Activated CD4-positive, CD25-positive, alpha-beta regulatory T cell (primary cell): Measurements from ENCODE around the gene CPXM1.
"Not testable (repeated sequence)": the region's sequence is repeated elsewhere in the genome, so short reads cannot be mapped to it uniquely, and the experiment has no call there.

Source experiments
- DNase-seq, 4 experiments: peaks; one replicate each; lab custom pipeline; 2025; lab: John Stamatoyannopoulos, UW

Gene CPXM1

DNA sequence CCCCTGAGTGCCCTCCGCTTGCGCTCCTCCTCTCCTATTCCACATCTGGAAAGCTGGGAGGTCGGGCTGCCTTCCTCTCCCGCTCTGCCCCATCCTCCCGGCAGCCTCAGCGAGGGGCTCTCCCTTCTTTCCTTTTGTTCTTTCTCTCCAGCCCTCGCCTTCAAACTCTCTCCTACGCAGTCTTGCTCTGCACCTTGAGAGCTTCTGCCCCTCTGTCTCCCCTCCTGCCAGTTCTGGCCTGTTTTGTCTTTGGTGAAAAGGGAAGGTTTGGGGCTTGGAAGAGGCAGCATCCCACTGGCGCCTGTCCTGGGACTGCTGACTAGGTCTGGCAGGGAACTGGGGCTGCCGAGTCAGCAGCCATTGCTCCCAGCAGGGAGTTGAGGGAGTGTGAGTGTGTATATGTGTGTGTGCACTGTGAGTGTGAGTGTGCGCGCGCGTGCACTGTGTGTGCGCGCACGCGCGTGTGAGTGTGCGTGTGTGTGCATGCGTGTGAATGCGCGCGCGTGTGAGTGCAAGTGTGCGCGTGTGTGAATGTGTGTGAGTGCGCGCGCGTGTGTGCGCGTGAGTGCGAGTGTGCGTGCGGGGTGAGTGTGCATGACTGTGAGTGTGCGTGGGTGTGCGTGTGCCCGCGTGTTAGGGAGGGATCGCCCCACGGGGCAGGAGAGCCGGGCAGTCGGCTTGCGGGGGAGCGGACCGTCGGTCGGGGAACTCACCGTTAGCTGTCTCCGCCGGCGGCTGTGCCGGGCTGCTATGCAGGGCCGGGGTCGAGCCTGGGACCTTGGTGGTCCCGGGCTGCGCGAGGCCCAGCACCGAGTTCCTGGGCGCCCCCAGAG, 523 bp downstream of the CPXM1 start:
- DNase-seq: no peak

DNA sequence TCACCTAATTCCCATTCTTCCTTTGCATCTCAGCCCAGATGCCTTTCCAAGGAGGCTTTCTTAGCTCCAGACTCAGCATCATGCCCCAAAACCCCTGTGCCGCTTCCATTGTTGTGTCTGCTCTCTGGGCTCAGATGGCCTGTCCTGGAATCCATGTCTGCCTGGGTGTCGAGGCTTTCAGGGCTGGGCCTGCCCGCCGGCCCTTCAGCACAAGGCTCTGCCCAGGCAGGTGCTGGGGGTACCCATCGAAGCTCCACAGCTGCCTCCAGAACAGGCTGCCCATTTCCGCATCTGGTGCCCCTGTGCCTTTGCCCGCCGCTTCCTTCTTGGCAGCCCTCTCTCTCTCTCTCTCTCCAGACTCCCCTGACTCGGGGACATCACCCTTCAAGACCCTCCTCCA, 1.2 kb downstream of the CPXM1 start:
- DNase-seq: no peak

GRCh38 chr20:2798814-2799213, 1.6 kb downstream of the CPXM1 start:
- no peak for DNase-seq

- no peak for DNase-seq
Observed at GRCh38 chr20:2798095-2798805, 2.2 kb downstream of the CPXM1 start.

DNA sequence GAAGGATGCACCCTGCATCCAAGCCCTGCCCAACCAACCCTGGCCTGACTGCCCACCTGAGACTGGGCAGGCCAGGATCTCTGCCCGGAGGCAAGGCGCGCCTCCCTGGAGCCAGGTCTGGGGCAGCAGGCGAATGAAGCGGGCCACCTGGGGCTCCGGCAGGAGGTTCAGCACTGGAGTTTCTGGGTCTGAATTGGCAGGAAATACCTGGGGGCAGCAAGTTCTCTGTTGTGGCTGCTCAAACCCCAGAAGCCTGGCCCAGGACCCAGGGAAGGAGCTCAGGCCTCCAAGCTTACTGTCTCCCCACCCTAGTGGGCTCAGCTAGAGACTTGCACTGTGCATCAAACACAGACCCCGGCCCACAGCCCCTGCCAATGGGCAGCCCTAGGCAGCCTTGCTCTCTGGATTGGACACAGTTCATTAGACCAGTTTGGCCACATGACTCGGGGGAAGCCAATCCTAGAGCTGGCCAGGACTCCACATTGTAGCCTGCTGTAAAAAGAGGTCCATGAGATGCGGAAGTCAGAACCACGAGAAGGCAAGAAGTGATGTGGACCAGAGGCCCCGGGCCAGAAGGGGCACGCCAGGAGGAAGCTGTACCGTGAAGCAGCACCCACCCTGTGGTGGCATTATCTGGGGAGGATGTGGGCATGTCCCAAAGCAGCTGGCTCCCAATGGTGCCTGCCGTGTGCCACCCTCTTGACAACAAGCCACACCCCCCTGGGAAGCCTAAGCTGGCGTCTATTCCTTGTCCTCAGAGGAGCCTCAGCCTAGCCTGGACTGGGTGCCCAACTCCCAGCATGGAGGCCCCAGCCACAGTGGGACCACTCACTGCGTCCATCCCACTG, 3.1 kb downstream of the CPXM1 start:
- no peak for DNase-seq

DNA sequence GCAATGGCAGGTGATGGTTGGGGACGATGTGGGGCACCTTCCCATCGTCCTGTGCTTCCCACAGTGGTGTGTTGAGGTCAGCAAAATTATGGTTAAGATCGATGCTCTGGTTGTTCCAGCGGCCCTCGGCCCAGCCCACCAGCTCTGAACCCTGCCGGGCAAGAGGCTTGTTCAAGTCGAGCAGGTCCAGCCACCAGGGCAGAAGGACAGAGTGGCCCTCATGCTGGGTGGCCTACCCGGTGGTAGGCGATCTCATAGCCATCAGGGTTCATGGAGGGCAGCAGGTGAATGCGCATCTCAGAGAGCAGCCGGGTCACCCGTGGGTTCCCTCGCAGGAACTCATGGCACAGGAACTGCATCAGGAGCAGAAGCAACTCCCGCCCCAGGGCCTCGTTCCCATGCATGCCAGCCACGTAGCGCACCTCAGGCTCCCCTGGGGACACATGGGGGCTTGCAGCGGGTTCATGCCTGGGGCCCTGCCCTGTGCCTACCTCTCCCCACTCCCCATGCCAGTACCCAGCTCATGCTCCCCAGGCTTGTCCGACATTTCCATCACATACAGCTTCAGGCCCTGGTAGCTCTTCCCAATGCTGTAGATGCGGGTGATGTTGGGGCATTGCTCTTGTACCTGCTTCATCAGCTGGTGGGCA, 4.3 kb downstream of the CPXM1 start:
- no peak for DNase-seq

- no peak for DNase-seq
Observed at GRCh38 chr20:2795451-2795850, 5.0 kb downstream of the CPXM1 start.

- no peak for DNase-seq
Observed at GRCh38 chr20:2794866-2795447, 5.5 kb downstream of the CPXM1 start.

- no peak for DNase-seq
Observed at GRCh38 chr20:2794202-2794748, 6.2 kb downstream of the CPXM1 start.

GRCh38 chr20:2793471-2793870, 7.0 kb downstream of the CPXM1 start:
- DNase-seq: no peak

DNA sequence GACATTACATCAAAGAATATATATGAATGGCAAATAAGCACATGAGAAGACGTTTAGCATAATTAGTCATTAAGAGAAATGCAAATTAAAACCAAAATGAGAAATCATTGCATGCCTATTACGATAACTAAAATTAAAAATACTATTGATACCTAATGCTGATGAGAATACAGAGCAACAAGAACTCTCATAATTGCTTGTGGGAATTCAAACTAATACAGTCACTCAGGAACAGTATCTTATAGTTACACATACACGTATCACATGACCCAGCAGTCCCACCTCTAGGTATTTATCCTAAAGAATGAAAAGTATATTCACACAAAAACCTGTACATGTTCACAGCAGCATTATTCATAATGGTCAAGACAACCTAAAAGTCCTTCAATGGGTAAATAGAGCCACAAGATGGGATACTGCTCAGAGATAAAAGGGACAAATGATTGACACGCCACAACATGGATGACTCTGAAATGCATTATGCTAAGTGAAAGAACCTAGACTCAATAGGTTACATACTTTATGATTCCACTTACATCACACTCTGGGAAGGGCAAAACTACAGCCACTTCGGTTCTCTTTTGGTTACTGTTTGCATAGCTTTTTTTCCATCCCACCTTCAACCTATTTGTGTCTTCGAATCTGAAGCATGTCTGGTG, 16.4 kb downstream of the CPXM1 start:
- no peak for DNase-seq

DNA sequence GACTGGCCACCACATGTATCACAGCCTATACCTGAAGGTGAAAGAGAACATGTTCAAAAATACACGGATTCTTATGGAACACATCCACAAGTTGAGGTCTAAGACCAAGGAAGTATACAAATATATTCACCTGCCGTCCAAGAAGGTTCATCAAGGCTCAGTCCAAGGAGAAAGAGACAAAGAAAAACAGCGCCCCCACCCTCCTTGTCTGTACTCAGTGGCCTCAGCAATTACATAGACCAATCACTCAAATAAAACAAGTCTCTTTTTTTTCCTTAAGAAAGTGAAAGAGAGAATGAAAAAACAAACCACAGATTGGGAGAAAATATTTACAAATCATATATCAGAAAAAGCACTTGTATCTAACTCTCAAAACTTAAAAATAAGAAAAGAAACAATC, 19.5 kb downstream of the CPXM1 start:
- no peak for DNase-seq

DNA sequence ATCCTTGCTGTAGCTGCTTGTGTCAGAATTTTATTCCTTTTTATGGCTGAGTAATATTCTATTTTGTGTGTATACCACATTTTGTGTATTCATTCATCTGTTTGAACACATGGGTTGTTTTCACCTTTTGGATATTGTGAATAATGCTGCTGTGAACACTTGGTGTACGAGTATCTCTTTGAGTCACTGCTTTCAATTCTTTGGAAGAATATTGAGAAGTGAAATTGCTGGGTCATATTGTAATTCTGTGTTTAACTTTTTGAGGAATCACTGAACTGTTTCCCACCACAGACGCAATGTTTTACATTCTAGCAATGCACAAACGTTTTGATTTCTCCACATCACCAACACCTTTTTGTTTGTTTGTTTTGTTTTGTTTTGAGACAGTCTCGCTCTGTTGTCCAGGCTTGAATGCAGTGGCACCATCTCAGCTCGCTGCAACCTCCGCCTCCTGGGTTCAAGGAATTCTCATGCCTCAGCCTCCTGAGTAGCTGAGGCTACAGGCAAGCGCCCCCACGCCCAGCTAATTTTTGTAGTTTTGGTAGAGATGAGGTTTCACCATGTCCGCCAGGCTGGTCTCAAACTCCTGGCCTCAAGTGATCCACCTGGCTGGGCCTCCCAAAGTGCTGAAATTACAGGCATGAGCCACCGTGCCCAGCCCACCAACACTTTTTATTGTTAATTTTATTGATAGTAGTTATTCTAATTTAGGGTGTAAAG, 21.7 kb downstream of the CPXM1 start:
- no peak for DNase-seq

DNA sequence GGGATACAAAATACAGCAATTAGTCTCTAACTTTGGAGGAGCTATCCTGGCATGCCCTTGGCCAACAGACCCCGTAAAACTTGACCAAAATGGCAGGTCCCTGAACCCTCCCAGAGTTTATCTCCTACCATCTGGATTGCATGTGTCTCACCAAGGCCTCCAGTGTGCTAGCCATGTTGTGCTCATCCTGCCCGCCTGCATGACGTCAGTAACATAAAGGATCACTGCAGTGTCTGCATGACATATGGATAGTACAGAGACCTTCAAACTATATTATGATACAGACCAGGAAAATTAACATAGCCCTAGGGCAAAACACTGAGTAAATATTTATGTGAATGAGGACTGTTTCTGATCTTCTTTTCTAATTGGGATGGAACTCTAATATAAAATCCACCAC, 25.3 kb downstream of the CPXM1 start:
- DNase-seq: no peak

DNA sequence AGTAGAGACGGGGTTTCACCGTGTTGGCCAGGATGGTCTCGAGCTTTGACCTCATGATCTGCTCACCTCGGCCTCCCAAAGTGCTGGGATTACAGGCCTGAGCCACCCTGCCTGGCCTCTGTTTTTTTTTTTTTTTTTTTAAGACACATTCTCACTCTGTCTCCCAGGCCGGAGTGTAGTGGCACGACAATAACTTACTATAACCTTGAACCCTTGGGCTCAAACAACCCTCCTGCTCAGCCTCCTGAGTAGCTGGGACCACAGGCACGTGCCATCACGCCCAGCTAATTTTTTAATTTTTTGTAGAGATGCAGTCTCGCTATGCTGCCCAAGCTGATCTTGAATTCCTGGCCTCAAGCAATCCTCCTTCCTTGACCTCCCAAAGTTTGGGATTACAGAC, 26.6 kb downstream of the CPXM1 start:
- no peak for DNase-seq

DNA sequence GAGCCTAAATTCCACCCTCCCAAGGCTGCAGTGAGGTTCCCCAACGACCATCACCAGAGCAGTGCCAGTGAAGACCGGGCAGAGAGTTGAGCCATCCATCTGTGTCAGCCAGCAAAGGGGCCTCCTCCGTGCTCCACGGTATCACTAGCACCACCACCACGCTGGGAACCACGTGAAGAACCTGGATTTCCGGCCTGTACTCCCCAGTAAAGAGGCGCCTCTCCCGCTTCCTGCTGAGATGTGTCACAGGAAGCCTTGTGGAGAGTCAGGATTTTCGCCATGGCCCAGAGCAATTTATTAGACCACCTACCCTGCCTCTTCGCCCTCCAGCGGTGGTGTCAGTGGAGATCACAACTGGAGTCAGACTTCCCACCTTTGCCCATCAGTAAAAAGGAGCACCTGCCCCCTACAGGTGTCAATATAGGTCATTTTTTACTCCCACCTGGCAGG, 28.8 kb downstream of the CPXM1 start:
- DNase-seq: no peak

DNA sequence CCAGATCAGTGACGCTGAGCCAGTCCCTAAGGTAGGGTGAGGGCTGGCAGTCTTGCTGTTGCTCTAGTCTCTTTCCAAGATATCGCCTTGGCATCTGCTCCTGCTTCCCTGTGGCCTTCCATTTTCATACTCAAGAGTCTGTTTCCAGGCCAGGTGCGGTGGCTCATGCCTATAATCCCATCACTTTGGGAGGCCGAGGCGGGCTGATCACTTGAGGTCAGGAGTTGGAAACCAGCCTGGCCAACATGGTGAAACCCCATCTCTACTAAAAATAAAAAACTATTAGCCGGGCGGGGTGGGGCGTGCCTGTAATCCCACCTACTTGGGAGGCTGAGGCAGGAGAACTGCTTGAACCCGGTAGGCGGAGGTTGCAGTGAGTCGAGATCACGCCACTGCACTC, 30.3 kb downstream of the CPXM1 start:
- not testable (repeated sequence) for DNase-seq

GRCh38 chr20:2768632-2769015, 31.8 kb downstream of the CPXM1 start:
- DNase-seq: no peak

GRCh38 chr20:2767768-2768631, 32.4 kb downstream of the CPXM1 start:
- no peak for DNase-seq
